SK-N-SH (cell line): ENCODE measurements around the gene GPATCH11. TPM values are rescaled to one million over a fixed set of nuclear protein-coding genes. Genes with fewer than 3 reads are reported as not detected.

Experiments
- polyA plus RNA-seq, 3 experiments: library from polyadenylated mRNA; depleted of rRNA; stranded (reverse); fragments of >200 nt; gene quantifications; 2 replicates each; pipeline ENCODE4 v1.2.3, GENCODE V29; 2012

GPATCH11 gene
- polyA plus RNA-seq, 1 of the 3 experiments (the other 2 are of a cell fraction): 2.9 TPM

Other genes with a start within 250 kb of the GPATCH11 start
- gene STRN, start 118.0 kb upstream of the GPATCH11 start, polyA plus RNA-seq (2012; rRNA removed): 4.8 and 5.8 TPM in 2 replicates
- gene HEATR5B, start 146 bp upstream of the GPATCH11 start, polyA plus RNA-seq (2012; rRNA removed): 10.8 and 17.5 TPM in 2 replicates
- gene EIF2AK2, start 72.5 kb downstream of the GPATCH11 start, polyA plus RNA-seq (2012; rRNA removed): 9.0 and 9.4 TPM in 2 replicates
- gene SULT6B1, start 104.2 kb downstream of the GPATCH11 start, polyA plus RNA-seq (2012; rRNA removed): not detected in 2 replicates
- gene CEBPZOS, start 112.0 kb downstream of the GPATCH11 start, polyA plus RNA-seq (2012; rRNA removed): 27.5 and 35.4 TPM in 2 replicates
- gene CEBPZ, start 147.1 kb downstream of the GPATCH11 start, polyA plus RNA-seq (2012; rRNA removed): 9.7 and 11.6 TPM in 2 replicates
- 24.8 and 36.1 TPM in 2 replicates for gene NDUFAF7, start 147.1 kb downstream of the GPATCH11 start, polyA plus RNA-seq (2012; rRNA removed)
- 15.9 and 17.5 TPM in 2 replicates for gene PRKD3, start 240.3 kb downstream of the GPATCH11 start, polyA plus RNA-seq (2012; rRNA removed)